ENCODE results near the gene COL6A3.

Gene COL6A3

GRCh38 chr2:237438080-237438940 lies 24.3 kb upstream of the COL6A3 start:
- DNase-seq: no peak

DNA sequence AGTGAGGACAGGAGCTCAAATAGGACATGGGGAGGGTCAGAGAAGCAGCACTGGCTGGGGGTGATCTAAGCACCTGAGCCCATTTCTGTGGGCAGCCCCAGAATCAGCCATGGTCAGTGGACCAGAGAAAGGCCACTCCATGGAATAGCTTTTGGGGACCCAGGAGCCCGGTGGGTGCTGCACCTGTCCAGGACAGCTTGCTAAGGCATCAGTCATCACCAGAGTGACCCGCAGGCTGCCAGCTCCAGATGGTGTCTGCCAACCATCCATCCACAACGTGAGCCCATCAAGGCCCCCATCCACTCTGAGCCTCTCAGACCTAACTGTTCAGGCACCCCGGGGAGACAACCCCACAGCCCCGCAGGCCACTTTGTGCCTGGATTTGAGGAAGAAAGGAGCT lies 23.6 kb upstream of the COL6A3 start:
- DNase-seq: no peak

DNA sequence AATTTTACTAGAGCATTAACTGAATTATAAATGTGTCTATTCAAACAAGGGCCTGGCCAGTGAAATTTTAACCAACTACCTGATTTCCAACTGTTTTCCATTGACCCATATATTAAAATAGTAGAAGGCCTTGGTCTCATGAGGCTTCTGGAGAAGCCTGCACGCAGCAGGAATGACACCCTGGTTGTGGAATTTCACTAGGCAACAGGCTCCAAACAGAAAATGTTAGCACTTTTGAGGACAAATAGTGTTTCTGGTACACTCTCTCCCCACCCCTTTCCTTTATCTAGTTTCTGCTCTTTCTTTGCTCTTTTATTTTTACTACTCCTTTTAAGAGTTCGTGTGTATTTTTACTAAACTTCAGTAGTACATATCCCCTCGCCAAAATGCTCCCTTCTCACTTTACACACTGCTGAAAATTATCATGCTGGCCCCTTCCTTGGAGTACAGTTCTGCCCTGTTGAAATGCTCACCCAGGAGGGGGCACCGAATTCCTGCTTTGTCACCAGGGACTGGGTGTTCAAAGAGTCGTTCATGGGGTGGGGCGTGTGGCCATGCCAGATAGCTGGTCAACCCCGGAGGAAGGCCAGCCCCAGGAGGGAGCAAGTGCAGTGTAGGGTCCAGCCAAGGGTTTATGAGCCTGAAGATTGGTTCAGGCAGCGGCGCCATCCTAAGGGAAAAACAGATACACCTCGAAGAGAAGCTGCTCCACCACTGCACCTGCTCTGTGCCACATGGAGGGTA lies 22.1 kb upstream of the COL6A3 start:
- no peak for DNase-seq

DNA sequence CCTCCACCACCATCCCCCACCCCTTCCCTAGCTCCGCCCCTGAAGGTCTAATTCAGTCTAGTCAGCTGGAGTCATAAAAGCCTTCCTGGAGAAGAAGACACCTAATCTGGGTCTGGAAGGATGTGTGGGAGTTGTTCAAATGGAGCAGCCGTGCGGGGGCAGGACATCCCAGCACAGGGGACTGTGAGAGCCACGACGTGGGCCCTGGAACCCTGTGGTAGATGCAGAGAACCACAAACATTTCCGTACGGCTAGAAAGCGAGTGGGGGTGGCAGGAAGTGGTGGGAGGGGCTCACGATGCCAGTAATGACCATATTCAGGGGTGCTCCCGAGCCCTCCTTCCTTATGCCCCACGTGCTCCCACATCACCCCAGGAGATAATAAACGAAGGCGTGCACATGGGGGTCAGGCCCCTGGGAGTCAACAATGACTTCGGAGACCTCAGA lies 20.9 kb upstream of the COL6A3 start:
- no peak for DNase-seq

- DNase-seq: no peak
Measured at GRCh38 chr2:237433920-237434676, 20.1 kb upstream of the COL6A3 start.

GRCh38 chr2:237432484-237433092 lies 18.6 kb upstream of the COL6A3 start:
- DNase-seq: no peak

- no peak for DNase-seq
Measured at GRCh38 chr2:237431837-237432236, 17.9 kb upstream of the COL6A3 start.

- no peak for DNase-seq
Measured at GRCh38 chr2:237431372-237431771, 17.4 kb upstream of the COL6A3 start.

GRCh38 chr2:237430861-237431260 lies 16.9 kb upstream of the COL6A3 start:
- no peak for DNase-seq

- DNase-seq: no peak
Measured at GRCh38 chr2:237429753-237430152, 15.8 kb upstream of the COL6A3 start.

- DNase-seq: no peak
Measured at GRCh38 chr2:237427769-237428506, 14.0 kb upstream of the COL6A3 start.

GRCh38 chr2:237426517-237426916 lies 12.6 kb upstream of the COL6A3 start:
- DNase-seq: no peak

DNA sequence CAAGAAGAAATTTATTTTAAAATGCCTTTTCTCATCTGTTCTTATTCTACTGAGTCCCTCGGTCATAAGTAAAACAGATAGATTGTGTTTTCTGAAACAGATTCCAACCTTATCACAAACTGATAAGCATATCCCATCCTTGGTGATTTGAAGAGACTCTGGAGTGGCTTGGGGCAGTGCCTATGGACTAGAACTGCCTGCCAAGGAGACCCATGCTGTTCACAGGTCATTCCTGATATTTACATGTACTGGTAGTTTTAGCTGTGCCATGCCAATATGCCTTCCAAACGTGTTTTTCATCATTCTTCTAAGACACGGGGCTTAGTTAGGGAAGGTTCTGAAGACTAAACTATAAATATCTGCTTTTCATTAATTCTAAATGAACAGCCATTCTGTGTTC lies 11.4 kb upstream of the COL6A3 start:
- no peak for DNase-seq

GRCh38 chr2:237424544-237424943 lies 10.6 kb upstream of the COL6A3 start:
- no peak for DNase-seq

- no peak for DNase-seq
Measured at GRCh38 chr2:237423891-237424290, 9.9 kb upstream of the COL6A3 start.

DNA sequence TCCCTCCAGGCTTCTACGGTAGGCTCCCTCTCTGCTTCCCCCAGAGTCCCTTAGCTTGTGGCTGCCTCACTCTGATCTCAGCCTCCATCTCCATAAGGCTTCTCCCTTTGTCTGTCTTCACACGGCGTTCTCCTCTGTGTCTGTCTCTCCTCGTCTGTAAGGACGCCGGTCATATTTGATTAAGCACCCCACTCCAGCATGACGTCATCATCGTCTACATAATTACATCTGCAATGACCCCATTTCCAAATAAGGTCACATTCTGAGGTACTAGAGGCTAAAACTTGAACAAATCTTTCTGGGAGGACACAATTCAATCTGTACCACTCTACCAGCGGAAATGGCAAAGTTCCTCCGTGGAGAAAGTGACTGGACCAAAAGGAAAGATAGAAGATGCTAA lies 8.3 kb upstream of the COL6A3 start:
- no peak for DNase-seq

GRCh38 chr2:237421542-237422116 lies 7.7 kb upstream of the COL6A3 start:
- no peak for DNase-seq

DNA sequence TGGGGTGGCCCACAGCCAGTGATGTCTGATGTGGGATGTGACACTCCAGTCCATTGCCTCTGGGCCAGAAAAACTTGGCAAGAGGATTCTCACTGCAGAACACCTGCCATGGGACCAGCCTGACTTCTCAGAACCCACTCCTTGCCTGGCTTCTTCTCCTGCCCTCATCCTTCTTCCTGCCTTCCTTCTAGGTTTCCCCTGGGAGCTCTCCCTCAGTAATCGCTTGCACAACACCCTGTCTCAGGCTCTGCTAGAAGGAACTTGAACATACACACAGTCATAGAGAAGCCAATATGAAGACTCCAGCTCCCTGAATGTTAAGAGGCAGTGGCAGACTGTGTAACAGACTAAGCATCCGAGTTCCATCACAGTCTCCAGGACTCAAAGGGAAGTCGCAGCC lies 4.3 kb upstream of the COL6A3 start:
- no peak for DNase-seq

DNA sequence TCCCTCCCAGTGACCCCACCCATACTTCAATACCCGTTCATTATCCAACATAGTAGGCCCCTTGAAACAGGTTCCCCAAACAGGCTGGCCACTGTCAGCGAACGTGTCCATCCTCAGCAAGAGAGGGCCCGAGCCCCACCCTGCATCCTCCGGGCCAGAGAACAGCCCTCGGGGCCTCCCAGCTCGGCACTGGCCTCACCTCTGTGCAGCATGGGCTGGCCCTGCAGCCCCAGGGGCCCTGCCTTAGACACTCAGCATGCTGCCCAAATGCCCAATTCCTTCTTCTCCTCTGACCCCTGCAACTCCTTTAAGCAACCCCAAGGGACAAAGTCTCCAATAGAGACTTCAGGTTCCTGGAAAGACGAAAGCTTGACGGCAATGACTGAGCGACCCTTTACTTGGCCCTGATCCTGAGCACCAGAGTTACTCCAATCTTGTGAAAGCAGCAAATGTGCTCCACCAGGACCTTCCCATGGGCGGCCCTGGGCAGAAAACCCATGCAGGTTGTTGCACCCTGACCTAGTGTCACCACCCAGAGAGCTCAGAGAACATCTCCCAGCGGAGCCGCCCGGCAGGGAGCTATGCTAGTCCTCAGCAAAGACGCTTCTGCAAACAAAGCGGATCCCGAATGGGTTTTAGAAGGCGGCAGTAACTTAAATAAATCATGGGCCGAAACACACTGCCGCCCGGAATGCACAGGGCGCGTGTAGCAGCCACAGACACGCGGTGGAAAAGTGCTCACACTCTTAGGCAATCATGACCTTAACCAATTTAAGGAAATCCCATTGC lies 782 bp downstream of the COL6A3 start:
- DNase-seq: no peak

DNA sequence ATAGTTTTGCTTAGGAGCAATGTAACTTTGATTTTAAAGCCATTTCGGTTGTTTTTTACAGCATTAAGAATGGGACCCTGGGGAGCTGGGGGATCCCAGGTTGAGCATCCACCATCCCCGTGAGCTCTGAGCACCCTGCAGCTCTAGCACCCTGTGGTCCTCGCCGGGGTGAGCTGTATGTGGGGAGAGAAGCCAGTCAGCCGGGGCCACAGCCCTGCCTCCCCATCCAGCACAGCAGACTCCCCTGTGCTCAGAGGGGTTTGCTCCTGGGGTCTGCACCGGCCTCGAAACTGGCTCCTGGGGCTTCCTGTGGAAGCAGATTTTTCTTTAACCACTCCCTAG lies 1.3 kb downstream of the COL6A3 start:
- no peak for DNase-seq
